GM04503 (cell line): ENCODE data around the gene ELOVL3.
"Not testable (repeated sequence)": the region's sequence is repeated elsewhere in the genome, so short reads cannot be mapped to it uniquely, and the experiment has no call there.

ENCODE experiments used
- DNase-seq: peaks from one replicate; pipeline ENCODE4 v3.0.0-alpha.2; 2012; ENCODE audit warnings: low read depth

Gene ELOVL3

DNA sequence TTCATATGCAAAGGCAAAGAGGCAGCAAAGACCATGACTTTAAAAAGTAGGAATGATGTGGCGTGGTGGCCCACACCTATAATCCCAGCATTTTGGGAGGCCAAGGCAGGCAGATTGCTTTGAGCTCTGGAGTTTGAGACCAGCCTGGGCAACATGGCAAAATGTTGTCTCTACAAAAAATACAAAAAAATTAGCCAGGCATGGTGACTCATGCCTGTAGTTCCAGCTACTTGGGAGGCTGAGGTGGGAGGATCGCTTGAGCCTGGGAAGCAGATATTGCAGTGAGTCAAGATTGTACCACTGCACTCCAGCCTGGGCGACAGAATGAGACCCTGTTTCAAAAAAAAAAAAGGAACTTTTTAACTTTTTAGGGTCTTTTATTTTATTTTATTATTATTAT lies 26.4 kb downstream of the ELOVL3 start:
- not testable (repeated sequence) for DNase-seq

DNA sequence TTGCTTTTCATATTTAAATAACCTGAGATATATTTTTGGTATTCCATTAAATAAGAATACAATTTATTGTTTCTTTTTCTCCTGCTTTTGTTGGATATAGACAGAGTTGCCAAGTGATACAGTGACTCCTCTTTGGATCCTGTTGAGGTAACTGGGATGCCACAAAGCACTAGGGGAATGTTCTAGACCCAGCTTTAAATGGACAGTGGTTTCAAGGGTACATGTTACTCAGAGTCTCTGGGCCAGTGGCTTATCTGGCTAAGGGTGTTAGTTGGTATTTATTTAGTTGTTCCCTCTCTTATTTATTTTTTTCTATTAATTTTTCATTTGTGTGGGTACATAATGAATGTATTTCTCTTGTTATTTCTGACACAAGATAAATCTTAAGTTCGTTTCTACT lies 28.3 kb downstream of the ELOVL3 start:
- DNase-seq: no peak

GRCh38 chr10:102255404-102255803 lies 29.3 kb downstream of the ELOVL3 start:
- no peak for DNase-seq

DNA sequence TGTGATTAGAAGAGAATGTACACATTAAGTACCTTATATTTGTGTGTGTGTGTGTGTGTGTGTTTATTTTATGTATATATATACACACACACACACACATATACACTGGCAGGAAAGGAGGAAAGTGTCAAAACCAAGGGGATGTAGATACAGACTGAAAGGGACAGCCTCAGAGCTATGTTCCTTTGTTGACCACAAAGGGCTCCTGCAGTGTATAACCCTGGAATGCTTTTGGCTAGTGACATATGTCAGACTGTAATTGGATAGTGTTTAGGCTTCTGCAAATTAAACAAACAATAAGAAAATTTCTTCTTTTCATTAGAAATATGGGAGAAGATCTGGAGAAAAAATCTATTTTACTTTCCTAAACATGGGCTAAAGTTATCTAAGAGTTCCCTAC lies 35.1 kb downstream of the ELOVL3 start:
- no peak for DNase-seq

GRCh38 chr10:102261842-102262241 lies 35.7 kb downstream of the ELOVL3 start:
- DNase-seq: no peak

DNA sequence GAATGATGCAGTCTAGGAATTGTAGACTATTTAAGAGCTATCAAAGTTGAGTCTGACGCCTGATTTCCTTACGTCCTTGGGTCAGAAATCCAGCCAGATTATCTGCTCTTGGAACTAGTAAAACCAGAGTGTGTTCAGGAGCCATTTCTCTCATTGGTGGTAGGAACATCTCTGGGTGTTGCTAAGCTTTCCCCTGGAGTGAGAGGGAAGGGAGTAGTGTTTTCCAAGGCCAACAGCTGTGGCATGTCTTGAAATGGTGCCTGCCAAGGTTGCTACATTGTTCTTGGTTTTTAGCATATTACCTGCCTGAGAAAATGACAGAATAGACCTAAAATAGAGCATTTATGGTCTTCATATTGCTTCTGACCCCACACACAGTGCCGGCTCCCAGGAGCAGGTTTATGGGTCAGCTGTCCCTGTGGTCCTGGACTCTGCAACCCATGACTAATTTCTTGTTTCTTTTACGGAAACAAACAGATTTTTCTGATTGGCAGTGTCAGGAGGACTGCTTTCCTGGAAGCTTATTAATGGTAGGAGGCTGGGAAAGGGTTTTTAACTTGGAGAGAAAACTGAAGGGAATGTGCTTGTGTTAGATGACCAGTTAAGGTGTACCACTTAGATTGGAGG lies 36.8 kb downstream of the ELOVL3 start:
- no peak for DNase-seq

DNA sequence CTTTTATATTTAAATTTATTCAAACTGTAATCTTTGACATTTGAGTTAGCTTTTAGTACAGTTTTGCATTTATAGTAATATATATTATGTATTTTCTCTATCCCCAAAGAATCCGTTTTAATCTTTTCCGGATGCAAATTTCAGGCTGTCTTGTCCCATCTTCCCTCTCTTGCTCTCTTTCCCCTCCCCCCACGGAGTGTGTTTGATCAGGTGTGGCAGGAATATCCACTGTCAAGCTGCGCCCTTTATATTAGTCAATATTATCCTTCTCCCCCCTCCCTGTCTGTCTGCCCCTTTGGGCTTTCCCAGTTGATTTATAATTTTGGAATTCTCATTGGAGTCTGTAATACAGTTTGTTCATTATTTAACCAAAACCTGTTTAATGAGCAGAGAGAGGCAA lies 38.3 kb downstream of the ELOVL3 start:
- DNase-seq: no peak

GRCh38 chr10:102266670-102267069 lies 40.6 kb downstream of the ELOVL3 start:
- DNase-seq: no peak

- DNase-seq: peak; percentile 44
Observed at GRCh38 chr10:102267748-102268147, 41.6 kb downstream of the ELOVL3 start.

DNA sequence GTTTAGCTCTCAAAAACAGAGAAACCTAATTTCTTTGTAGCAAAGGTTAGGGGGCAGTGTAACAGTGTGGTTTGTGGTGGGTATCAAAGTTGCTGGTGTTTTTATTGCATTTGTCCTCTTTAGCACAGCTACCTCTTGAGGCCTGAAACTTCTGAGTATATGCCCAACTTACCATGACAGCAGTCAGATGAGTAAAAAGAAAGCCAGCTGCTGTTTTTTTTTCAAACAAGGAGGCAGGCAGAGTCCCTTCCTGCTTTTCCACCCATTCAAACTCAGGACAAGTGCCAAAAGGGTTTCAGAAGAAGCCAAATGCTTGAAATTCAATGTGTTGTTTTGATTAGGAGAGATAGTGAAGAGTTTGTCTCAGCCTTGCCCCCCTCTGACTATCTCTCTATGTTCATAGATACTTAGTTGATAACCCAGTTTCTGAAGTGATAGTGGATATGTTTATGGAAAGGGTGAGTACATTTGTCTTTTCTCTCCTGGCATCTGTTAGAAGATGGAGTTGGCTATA lies 42.3 kb downstream of the ELOVL3 start:
- DNase-seq: peak; percentile 24

DNA sequence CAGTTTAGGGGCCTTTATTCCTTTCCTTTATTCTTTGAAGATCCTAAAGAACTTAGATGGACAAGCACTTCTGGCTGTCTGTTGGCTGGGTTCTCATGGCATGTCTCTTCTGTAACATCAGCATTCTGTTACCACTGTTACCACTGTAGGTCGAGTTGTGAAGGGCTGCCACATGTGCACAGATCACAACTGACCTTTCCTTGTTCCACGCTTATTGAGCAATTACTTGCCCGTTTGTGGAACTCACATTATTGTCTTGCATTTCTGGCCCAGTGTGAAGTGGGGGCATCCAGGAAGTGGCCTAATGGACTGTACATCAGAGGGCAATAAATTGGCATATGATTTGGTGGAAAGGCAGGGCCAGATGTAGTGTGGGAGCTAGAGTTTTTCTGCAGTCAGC lies 42.9 kb downstream of the ELOVL3 start:
- peak; percentile 20 for DNase-seq

DNA sequence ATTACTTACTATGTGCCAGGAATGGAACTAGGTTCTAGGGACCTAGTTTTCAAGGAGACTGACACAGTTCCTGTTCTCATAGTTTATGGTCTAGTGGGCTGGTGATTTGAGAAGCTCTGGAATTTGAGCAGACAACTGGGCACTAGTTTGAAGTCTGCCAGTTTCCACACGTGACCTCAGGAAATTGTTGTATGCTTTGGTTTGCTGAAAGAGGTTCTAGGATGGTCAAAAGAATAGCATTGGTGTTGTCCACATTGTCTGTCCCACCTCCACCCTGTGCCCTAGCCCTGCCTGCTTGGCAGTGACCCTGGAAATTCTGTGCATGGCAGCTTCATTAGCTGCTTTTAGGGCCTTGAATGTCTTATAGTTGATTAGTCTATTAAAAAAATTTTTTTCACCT lies 48.0 kb downstream of the ELOVL3 start:
- DNase-seq: no peak

DNA sequence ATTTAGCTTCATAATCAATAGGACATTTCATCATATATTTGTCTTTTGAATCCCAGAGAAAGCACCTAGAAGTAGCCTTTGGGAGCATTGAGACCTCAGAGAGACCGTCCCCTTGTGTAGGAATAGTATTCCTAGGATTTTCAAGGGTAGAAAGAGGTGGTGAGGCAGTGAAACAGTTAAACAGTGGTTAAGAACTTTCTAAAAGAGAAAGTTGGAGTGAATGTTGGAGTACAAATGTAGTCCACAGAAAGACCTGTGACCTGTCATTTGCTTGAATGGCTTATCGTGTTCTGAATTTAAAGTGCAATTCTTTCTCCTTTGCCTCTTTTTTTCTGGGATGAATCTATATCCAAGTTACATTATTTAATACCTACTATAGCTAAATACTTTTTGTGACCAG lies 49.2 kb downstream of the ELOVL3 start:
- no peak for DNase-seq

DNA sequence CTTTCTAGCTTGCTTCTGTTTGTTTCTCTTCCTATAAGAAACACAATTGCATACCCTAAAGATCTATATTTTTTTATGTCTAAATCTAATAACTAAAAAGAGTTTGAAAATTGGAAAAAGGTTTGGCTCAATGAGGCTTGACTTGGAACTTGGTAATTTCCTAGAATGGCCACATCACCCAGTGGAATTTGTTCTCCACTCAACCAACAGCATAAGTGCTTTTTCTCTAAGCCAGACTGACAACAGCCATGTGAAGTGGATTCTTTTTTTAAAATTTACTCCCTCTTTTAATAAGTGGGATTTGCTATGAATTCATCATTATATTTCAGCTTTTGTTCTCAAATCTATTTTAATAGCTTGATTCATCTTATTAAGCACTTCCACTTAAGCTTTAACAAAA lies 53.0 kb downstream of the ELOVL3 start:
- DNase-seq: no peak
